HepG2 (cell line): ENCODE data around the gene COL25A1. TPM values are rescaled to one million over a fixed set of nuclear protein-coding genes. Genes with fewer than 3 reads are reported as not detected.

Source experiments
- ATAC-seq: fragments of 200-7000 bp; cut with Tn5 transposase; 3 replicates; pipeline ENCODE4 v1.9.1; 2020; ENCODE audit warnings: mild to moderate bottlenecking, moderate library complexity
- BruUV-seq: library from RNA; stranded (reverse); fragments of 400-500 nt; replicated peaks from 2 replicates; lab custom pipeline; 2021; lab: Mats Ljungman, UMichigan
- CTCF ChIA-PET: fragments of 300-600 bp; formaldehyde crosslinking; extraction: SDS; loops from one replicate; lab custom pipeline; 2021; ENCODE audit warnings: low total read pairs, inconsistent platforms, low intra/inter-chr PET ratio; lab: Yijun Ruan, JAX
- POLR2A ChIA-PET: fragments of 350-600 bp; sonication (Branson Sonifier 250); formaldehyde crosslinking; loops from one replicate; lab custom pipeline; 2020; ENCODE audit warnings: antibody characterized with exemption, inconsistent platforms; lab: Yijun Ruan, JAX
- DNase-seq: peaks from one replicate; pipeline ENCODE4 v3.0.0-alpha.2; 2015; ENCODE audit warnings: low spot score
- FAIRE-seq: peaks from 3 replicates; lab custom pipeline; 2011; peaks lifted over from hg19 to GRCh38; lab: Jason Lieb, UNC
- H2AFZ ChIP-seq: one replicate; pipeline ENCODE4 v1.6.1; 2011; ENCODE audit warnings: low read length, inconsistent platforms
- H3K27ac ChIP-seq: fragments of 300-600 bp; 3 replicates; pipeline ENCODE4 v1.8.0; 2011; ENCODE audit warnings: mixed run types, mild to moderate bottlenecking, mixed read lengths, low read length, inconsistent platforms; ENCODE audit not compliant: insufficient read depth; ENCODE audit errors: extremely low read length
- H3K27me3 ChIP-seq, 2 experiments: fragments of 200-600 bp in 1 of 2; 2 replicates in 1 of 2; 3 replicates in 1 of 2; pipeline versions ENCODE4 v1.6.0 to v1.8.0; 2011; ENCODE audit warnings: low read length in 2 of 2, mild to moderate bottlenecking in 2 of 2, moderate library complexity in 2 of 2, inconsistent platforms in 1 of 2; ENCODE audit not compliant: insufficient read depth in 2 of 2, control insufficient read depth in 1 of 2
- H3K36me3 ChIP-seq, 2 experiments: fragments of 200-600 bp in 1 of 2; replicated peaks in 1 of 2; 2 replicates in 1 of 2; 3 replicates in 1 of 2; pipeline versions ENCODE4 v1.5.1 to v1.8.0; 2011; ENCODE audit warnings: low read length in 2 of 2, inconsistent platforms in 1 of 2; ENCODE audit not compliant: insufficient read depth in 2 of 2, control insufficient read depth in 1 of 2
- H3K4me1 ChIP-seq: 2 replicates; pipeline ENCODE4 v1.5.1; 2012; ENCODE audit warnings: low read length, inconsistent platforms; ENCODE audit not compliant: insufficient read depth
- H3K4me2 ChIP-seq: 2 replicates; pipeline ENCODE4 v1.6.0; 2011; ENCODE audit warnings: low read depth, low read length, inconsistent platforms
- H3K4me3 ChIP-seq, 3 experiments: fragments of 200-600 bp in 1 of 3; sonication (generic), shearing (Covaris generic) in 1 of 3; replicated peaks in 1 of 3; 2 replicates each; pipeline ENCODE4 v1.5.1; 2011 to 2016; ENCODE audit warnings: low read length in 3 of 3, inconsistent platforms in 2 of 3, low read depth in 2 of 3, mild to moderate bottlenecking in 2 of 3, control low read depth in 1 of 3, mixed read lengths in 1 of 3; ENCODE audit not compliant: insufficient read depth in 1 of 3
- H3K79me2 ChIP-seq: one replicate; pipeline ENCODE4 v1.6.1; 2011; ENCODE audit warnings: low read length, inconsistent platforms; ENCODE audit not compliant: insufficient read depth
- H3K9ac ChIP-seq: 2 replicates; pipeline ENCODE4 v1.6.0; 2011; ENCODE audit warnings: mild to moderate bottlenecking, low read depth, low read length, inconsistent platforms; ENCODE audit not compliant: insufficient read depth
- H3K9me3 ChIP-seq: 2 replicates; pipeline ENCODE4 v1.5.1; 2012; ENCODE audit warnings: mild to moderate bottlenecking, low read length
- H4K20me1 ChIP-seq: 2 replicates; pipeline ENCODE4 v1.6.0; 2011; ENCODE audit warnings: inconsistent platforms, mild to moderate bottlenecking, low read length, moderate library complexity; ENCODE audit not compliant: insufficient read depth
- ARHGAP35 ChIP-seq: sonication (generic); formaldehyde crosslinking; IDR thresholded peaks from 2 replicates; pipeline ENCODE4 v1.9.0; 2022; ENCODE audit warnings: mild to moderate bottlenecking, inconsistent platforms, moderate library complexity, missing genetic modification reagents, borderline replicate concordance
- BCL3 ChIP-seq: sonication (generic); formaldehyde crosslinking; IDR thresholded peaks from 2 replicates; pipeline ENCODE4 v1.5.1; 2020; ENCODE audit warnings: mild to moderate bottlenecking, missing genetic modification reagents, moderate library complexity
- FOSL1 ChIP-seq: sonication (generic); formaldehyde crosslinking; IDR thresholded peaks from 2 replicates; pipeline ENCODE4 v1.9.0; 2021; ENCODE audit warnings: missing genetic modification reagents, borderline replicate concordance
- GTF3A ChIP-seq: sonication (generic); formaldehyde crosslinking; conservative IDR thresholded peaks from 2 replicates; pipeline ENCODE4 v1.4.0; 2020; ENCODE audit warnings: mild to moderate bottlenecking, missing genetic modification reagents
- MATR3 ChIP-seq: sonication (generic); formaldehyde crosslinking; IDR thresholded peaks from 2 replicates; pipeline ENCODE4 v1.4.0; 2020; ENCODE audit warnings: missing genetic modification reagents
- NFIC ChIP-seq: IDR thresholded peaks from 2 replicates; pipeline ENCODE4 v1.6.1; 2012; ENCODE audit warnings: mild to moderate bottlenecking, low read length, inconsistent platforms
- ZFP1 ChIP-seq: IDR thresholded peaks from 2 replicates; pipeline ENCODE4 v1.6.1; 2016
- ZFP90 ChIP-seq: sonication (generic); formaldehyde crosslinking; IDR thresholded peaks from 2 replicates; pipeline ENCODE4 v1.8.0; 2022; ENCODE audit warnings: missing genetic modification reagents, mild to moderate bottlenecking, inconsistent platforms, borderline replicate concordance
- ZFY ChIP-seq: sonication (generic); formaldehyde crosslinking; IDR thresholded peaks from 2 replicates; pipeline ENCODE4 v1.4.0; 2020; ENCODE audit warnings: missing genetic modification reagents
- ZKSCAN1 ChIP-seq: fragments of 150-350 bp; IDR thresholded peaks from 2 replicates; pipeline ENCODE4 v1.6.1; 2014; ENCODE audit warnings: low read length
- ZNF251 ChIP-seq: sonication (generic); formaldehyde crosslinking; IDR thresholded peaks from 2 replicates; pipeline ENCODE4 v1.9.0; 2021; ENCODE audit warnings: mild to moderate bottlenecking, missing genetic modification reagents
- ZNF512B ChIP-seq: sonication (generic); formaldehyde crosslinking; IDR thresholded peaks from 2 replicates; pipeline ENCODE4 v1.5.1; 2020; ENCODE audit warnings: missing genetic modification reagents, mild to moderate bottlenecking, borderline replicate concordance
- ZNF768 ChIP-seq: sonication (generic); formaldehyde crosslinking; IDR thresholded peaks from 2 replicates; pipeline ENCODE4 v1.4.0; 2020; ENCODE audit warnings: missing genetic modification reagents
- WGBS: methylation state at CpG from one replicate; pipeline ENCODE4 v1.1.6; 2017; ENCODE audit warnings: low lambda C conversion rate; 5-methylcytosine and 5-hydroxymethylcytosine counted together
- in situ Hi-C: cut with HindIII; loops from 2 replicates; pipeline ENCODE4 v1.10.0; 2017; ENCODE audit warnings: low pct_unique_long_range_greater_than_20kb; ENCODE audit not compliant: extremely low pct_ligation_motif_present
- intact Hi-C: fragments of 100-400 bp; cut with micrococcal nuclease; formaldehyde crosslinking; loops from one replicate; pipeline ENCODE4 v1.10.0; 2022; ENCODE audit not compliant: unreplicated experiment
- polyA plus RNA-seq, 8 experiments: library from polyadenylated mRNA; depleted of rRNA in 3 of 8; stranded (reverse) in 7 of 8; unstranded in 1 of 8; fragments of >200 nt; fragmentation: Illumina TruSeq in 4 of 8; extraction: Trizol in 4 of 8; gene quantifications; 2 replicates each; pipeline versions ENCODE4 v1.2.1 to v1.2.3, GENCODE V29; 2011 to 2016; ENCODE audit warnings: low read depth in 4 of 8, missing spikeins in 1 of 8, mixed read lengths in 1 of 8; ENCODE audit not compliant: insufficient read depth in 1 of 8
- total RNA-seq, 5 experiments: library from RNA; depleted of rRNA; stranded (reverse); fragments of >200 nt; fragmentation: Illumina TruSeq; extraction: Trizol; gene quantifications; 2 replicates each; pipeline ENCODE4 v1.2.3, GENCODE V29; 2016; ENCODE audit warnings: low read depth in 1 of 5
- TF ChIP-seq, protein P1 (sequence below): sonication (generic); formaldehyde crosslinking; IDR thresholded peaks from 2 replicates; pipeline ENCODE4 v1.5.0; 2020; ENCODE audit warnings: missing genetic modification reagents
- TF ChIP-seq, protein P2 (sequence below): IDR thresholded peaks from 2 replicates; pipeline ENCODE4 v1.4.0; 2020; ENCODE audit warnings: mild to moderate bottlenecking, missing genetic modification reagents

Gene COL25A1
- total and polyA plus RNA-seq, 2 of the 13 experiments (the other 11 are each of a cell fraction or from before 2014, with no cell fraction given): not detected

- TF ChIP-seq NFIC (no peak), ZNF768 (CRISPR knock-in tag) (no peak), GTF3A (CRISPR knock-in tag) (no peak), ARHGAP35 (no peak), ZFY (CRISPR knock-in tag) (no peak), ZNF512B (CRISPR knock-in tag) (no peak), ZFP1 (CRISPR knock-in tag) (no peak)
- TF ChIP-seq, protein P1, sequence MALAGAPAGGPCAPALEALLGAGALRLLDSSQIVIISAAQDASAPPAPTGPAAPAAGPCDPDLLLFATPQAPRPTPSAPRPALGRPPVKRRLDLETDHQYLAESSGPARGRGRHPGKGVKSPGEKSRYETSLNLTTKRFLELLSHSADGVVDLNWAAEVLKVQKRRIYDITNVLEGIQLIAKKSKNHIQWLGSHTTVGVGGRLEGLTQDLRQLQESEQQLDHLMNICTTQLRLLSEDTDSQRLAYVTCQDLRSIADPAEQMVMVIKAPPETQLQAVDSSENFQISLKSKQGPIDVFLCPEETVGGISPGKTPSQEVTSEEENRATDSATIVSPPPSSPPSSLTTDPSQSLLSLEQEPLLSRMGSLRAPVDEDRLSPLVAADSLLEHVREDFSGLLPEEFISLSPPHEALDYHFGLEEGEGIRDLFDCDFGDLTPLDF (CRISPR knock-in tag): no peak
- TF ChIP-seq, all 625 proteins: peak for 0
Measured at GRCh38 chr4:109185548-109185947, 116.9 kb downstream of the COL25A1 start (continued).

- 7% methylated on average over 3 of the region's 3 CpGs for WGBS
- Histone ChIP-seq H3K4me3 (no peak overlapping the region), H3K9ac (no peak overlapping the region), H3K9me3 (no peaks in the 10 kb centered on the region), H2AFZ (no peak overlapping the region), H3K4me2 (no peak overlapping the region), H3K36me3 (no peaks in the 10 kb centered on the region), H3K79me2 (no peaks in the 10 kb centered on the region), H4K20me1 (no peaks in the 10 kb centered on the region), H3K4me1 (no peaks in the 10 kb centered on the region), H3K27ac (no peak overlapping the region), H3K27me3 (no peaks in the 10 kb centered on the region)
- BruUV-seq: no TSS peak
- DNase-seq (no peak), ATAC-seq (no peak), FAIRE-seq (no peak)
- intact Hi-C loops (no loop called here), in situ Hi-C loops (no loop called here)
- CTCF ChIA-PET: no interaction called here
- POLR2A ChIA-PET: no interaction called here
- TF ChIP-seq FOSL1 (CRISPR knock-in tag) (no peak), ZNF251 (CRISPR knock-in tag) (no peak), MATR3 (CRISPR knock-in tag) (no peak), ZFP90 (no peak), BCL3 (CRISPR knock-in tag) (no peak), ZKSCAN1 (no peak)
- TF ChIP-seq, protein P2, sequence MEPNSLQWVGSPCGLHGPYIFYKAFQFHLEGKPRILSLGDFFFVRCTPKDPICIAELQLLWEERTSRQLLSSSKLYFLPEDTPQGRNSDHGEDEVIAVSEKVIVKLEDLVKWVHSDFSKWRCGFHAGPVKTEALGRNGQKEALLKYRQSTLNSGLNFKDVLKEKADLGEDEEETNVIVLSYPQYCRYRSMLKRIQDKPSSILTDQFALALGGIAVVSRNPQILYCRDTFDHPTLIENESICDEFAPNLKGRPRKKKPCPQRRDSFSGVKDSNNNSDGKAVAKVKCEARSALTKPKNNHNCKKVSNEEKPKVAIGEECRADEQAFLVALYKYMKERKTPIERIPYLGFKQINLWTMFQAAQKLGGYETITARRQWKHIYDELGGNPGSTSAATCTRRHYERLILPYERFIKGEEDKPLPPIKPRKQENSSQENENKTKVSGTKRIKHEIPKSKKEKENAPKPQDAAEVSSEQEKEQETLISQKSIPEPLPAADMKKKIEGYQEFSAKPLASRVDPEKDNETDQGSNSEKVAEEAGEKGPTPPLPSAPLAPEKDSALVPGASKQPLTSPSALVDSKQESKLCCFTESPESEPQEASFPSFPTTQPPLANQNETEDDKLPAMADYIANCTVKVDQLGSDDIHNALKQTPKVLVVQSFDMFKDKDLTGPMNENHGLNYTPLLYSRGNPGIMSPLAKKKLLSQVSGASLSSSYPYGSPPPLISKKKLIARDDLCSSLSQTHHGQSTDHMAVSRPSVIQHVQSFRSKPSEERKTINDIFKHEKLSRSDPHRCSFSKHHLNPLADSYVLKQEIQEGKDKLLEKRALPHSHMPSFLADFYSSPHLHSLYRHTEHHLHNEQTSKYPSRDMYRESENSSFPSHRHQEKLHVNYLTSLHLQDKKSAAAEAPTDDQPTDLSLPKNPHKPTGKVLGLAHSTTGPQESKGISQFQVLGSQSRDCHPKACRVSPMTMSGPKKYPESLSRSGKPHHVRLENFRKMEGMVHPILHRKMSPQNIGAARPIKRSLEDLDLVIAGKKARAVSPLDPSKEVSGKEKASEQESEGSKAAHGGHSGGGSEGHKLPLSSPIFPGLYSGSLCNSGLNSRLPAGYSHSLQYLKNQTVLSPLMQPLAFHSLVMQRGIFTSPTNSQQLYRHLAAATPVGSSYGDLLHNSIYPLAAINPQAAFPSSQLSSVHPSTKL (CRISPR knock-in tag): no peak
Measured at GRCh38 chr4:109184491-109184961, 117.9 kb downstream of the COL25A1 start.
